GM12878 (cell line): ENCODE data around the gene PDXP.

Experiments used
- CTCF ChIP-seq, 3 experiments: IDR thresholded peaks in 2 of 3; conservative IDR thresholded peaks in 1 of 3; 2 replicates each; pipeline ENCODE4 v1.5.1; 2011; ENCODE audit warnings: low read depth in 3 of 3, low read length in 3 of 3, mild to moderate bottlenecking in 3 of 3, control low read depth in 2 of 3, moderate library complexity in 2 of 3, inconsistent platforms in 1 of 3, mixed read lengths in 1 of 3; ENCODE audit not compliant: control insufficient read depth in 2 of 3, insufficient read depth in 1 of 3; ENCODE audit errors: extremely low read depth in 1 of 3
- E4F1 ChIP-seq: fragments of 450-650 bp; IDR thresholded peaks from 2 replicates; pipeline ENCODE4 v1.6.1; 2018; ENCODE audit warnings: borderline replicate concordance, mild to moderate bottlenecking; ENCODE audit not compliant: partially characterized antibody
- EP300 ChIP-seq, 2 experiments: fragments of 150-350 bp in 1 of 2; IDR thresholded peaks; 2 replicates each; pipeline ENCODE4 v1.6.1; 2011 to 2012; ENCODE audit warnings: low read depth in 2 of 2, low read length in 2 of 2, borderline replicate concordance in 1 of 2, improper control_type of control experiment in 1 of 2, inconsistent platforms in 1 of 2; ENCODE audit not compliant: control insufficient read depth in 1 of 2
- EZH2 ChIP-seq: IDR thresholded peaks from 2 replicates; pipeline ENCODE4 v1.6.1; 2012; ENCODE audit warnings: low read depth, mild to moderate bottlenecking, control low read depth, inconsistent platforms, low read length, borderline replicate concordance; ENCODE audit not compliant: control insufficient read depth
- GABPA ChIP-seq: IDR thresholded peaks from 2 replicates; pipeline ENCODE4 v1.6.1; 2014; ENCODE audit warnings: antibody characterized with exemption, low read depth, mild to moderate bottlenecking, inconsistent platforms
- JUNB ChIP-seq: IDR thresholded peaks from 2 replicates; pipeline ENCODE4 v1.6.1; 2016; ENCODE audit warnings: antibody characterized with exemption, mild to moderate bottlenecking
- NR2C2 ChIP-seq: IDR thresholded peaks from 2 replicates; pipeline ENCODE4 v1.6.1; 2011; ENCODE audit warnings: borderline replicate concordance, low read depth; ENCODE audit not compliant: control insufficient read depth, insufficient read length
- PKNOX1 ChIP-seq: fragments of 450-650 bp; IDR thresholded peaks from 2 replicates; pipeline ENCODE4 v1.6.1; 2016; ENCODE audit warnings: mild to moderate bottlenecking
- POLR2A ChIP-seq: IDR thresholded peaks from 2 replicates; pipeline ENCODE4 v1.6.1; 2011; ENCODE audit warnings: low read depth, mild to moderate bottlenecking, low read length
- POLR2AphosphoS5 ChIP-seq: IDR thresholded peaks from 2 replicates; pipeline ENCODE4 v1.6.1; 2011; ENCODE audit warnings: mild to moderate bottlenecking, low read length, inconsistent platforms
- SP1 ChIP-seq: IDR thresholded peaks from one replicate; pipeline ENCODE4 v1.6.1; 2011; ENCODE audit warnings: low read depth, low read length

GRCh38 chr22:37661160-37661924 lies 2.8 kb downstream of the PDXP start:
- TF ChIP-seq POLR2AphosphoS5 (no peak), POLR2A (no peak), CTCF (IDR thresholded peaks at IDR 0.05 in 2 of 3, conservative IDR thresholded peaks at IDR 0.05 in 1 of 3; ENCODE audit: control insufficient read depth in 2 of 3, extremely low read depth in 1 of 3, insufficient read depth in 1 of 3, low read depth in 3 of 3, low read length in 3 of 3) (peak; percentile 50 to 82 (median 68)), JUNB (no peak), PKNOX1 (peak; percentile 33; the same call in 1 of the 2 replicates), NR2C2 (no peak), GABPA (no peak), E4F1 (no peak), EP300 (IDR thresholded peaks at IDR 0.05; ENCODE audit: borderline replicate concordance in 1 of 2, control insufficient read depth in 1 of 2, low read depth in 2 of 2, low read length in 2 of 2) (no peak), EZH2 (no peak), SP1 (no peak)
